Measurements from ENCODE around the gene HAO2. TPM values are rescaled to one million over a fixed set of nuclear protein-coding genes. Genes with fewer than 3 reads are reported as not detected.

The HAO2 gene
- total RNA-seq, 2 donors from 2014 or later = not detected

GRCh38 chr1:119380983-119381662, 12.5 kb downstream of the HAO2 start:
- H3K4me1 ChIP-seq = no peaks in the 10 kb centered on the region
- no peak overlapping the region for H3K27ac ChIP-seq
- H3K9me3 ChIP-seq = no peaks in the 10 kb centered on the region
- no peak overlapping the region for H3K4me3 ChIP-seq
- H3K27me3 ChIP-seq = no peaks in the 10 kb centered on the region
- TF ChIP-seq CTCF (IDR thresholded peaks at IDR 0.05) = no peak
- DNase-seq (ENCODE audit: low spot score) = no peak
- no peaks in the 10 kb centered on the region for H3K36me3 ChIP-seq

DNA sequence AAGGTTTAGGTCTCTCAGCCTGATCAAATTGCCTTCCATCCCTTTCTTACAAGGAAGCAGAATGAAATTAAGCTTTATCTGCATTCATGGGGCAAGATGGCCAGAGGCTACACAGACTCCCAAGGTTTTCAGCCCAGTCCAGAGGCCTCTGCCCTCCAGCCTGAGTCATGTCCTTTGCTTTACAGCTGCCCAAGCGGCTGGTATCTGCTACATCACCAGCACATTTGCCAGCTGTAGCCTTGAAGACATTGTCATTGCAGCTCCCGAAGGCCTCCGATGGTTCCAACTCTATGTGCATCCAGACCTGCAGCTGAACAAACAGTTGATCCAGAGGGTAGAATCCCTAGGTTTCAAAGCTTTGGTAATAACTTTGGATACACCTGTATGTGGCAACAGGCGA, 16.0 kb downstream of the HAO2 start:
- no peak overlapping the region for H3K4me3 ChIP-seq
- no peak for DNase-seq (ENCODE audit: low spot score)
- H3K9me3 ChIP-seq = no peaks in the 10 kb centered on the region
- H3K4me1 ChIP-seq = no peaks in the 10 kb centered on the region
- no peak for TF ChIP-seq CTCF (IDR thresholded peaks at IDR 0.05)
- H3K27ac ChIP-seq = no peak overlapping the region
- H3K27me3 ChIP-seq = no peaks in the 10 kb centered on the region
- no peaks in the 10 kb centered on the region for H3K36me3 ChIP-seq

- H3K36me3 ChIP-seq = no peaks in the 10 kb centered on the region
- H3K9me3 ChIP-seq = no peaks in the 10 kb centered on the region
- no peak for TF ChIP-seq CTCF (IDR thresholded peaks at IDR 0.05)
- no peaks in the 10 kb centered on the region for H3K27me3 ChIP-seq
- DNase-seq (ENCODE audit: low spot score) = no peak
- H3K4me3 ChIP-seq = no peak overlapping the region
- H3K27ac ChIP-seq = no peak overlapping the region
- no peaks in the 10 kb centered on the region for H3K4me1 ChIP-seq
Observed at GRCh38 chr1:119385650-119386049, 17.1 kb downstream of the HAO2 start.

GRCh38 chr1:119387858-119388257, 19.3 kb downstream of the HAO2 start:
- Histone ChIP-seq H3K9me3 (no peaks in the 10 kb centered on the region), H3K27me3 (no peaks in the 10 kb centered on the region), H3K36me3 (no peaks in the 10 kb centered on the region), H3K27ac (no peak overlapping the region), H3K4me1 (no peaks in the 10 kb centered on the region), H3K4me3 (no peak overlapping the region)
- no peak for TF ChIP-seq CTCF (IDR thresholded peaks at IDR 0.05)
- no peak for DNase-seq (ENCODE audit: low spot score)

- Histone ChIP-seq H3K27me3 (no peaks in the 10 kb centered on the region), H3K27ac (no peak overlapping the region), H3K4me3 (no peak overlapping the region), H3K4me1 (no peaks in the 10 kb centered on the region), H3K36me3 (no peaks in the 10 kb centered on the region), H3K9me3 (no peaks in the 10 kb centered on the region)
- no peak for TF ChIP-seq CTCF (IDR thresholded peaks at IDR 0.05)
- no peak for DNase-seq (ENCODE audit: low spot score)
Observed at GRCh38 chr1:119388450-119388849, 19.9 kb downstream of the HAO2 start.

- TF ChIP-seq CTCF (IDR thresholded peaks at IDR 0.05) = no peak
- H3K4me3 ChIP-seq = no peak overlapping the region
- H3K27ac ChIP-seq = no peak overlapping the region
- H3K9me3 ChIP-seq = no peaks in the 10 kb centered on the region
- DNase-seq (ENCODE audit: low spot score) = no peak
- no peaks in the 10 kb centered on the region for H3K4me1 ChIP-seq
- H3K36me3 ChIP-seq = no peaks in the 10 kb centered on the region
- H3K27me3 ChIP-seq = no peaks in the 10 kb centered on the region
Observed at GRCh38 chr1:119390526-119390925, 21.9 kb downstream of the HAO2 start.
